Tibial nerve (tissue), 4 donors: ENCODE measurements around the gene CACNA1G.

Source experiments
- EP300 ChIP-seq, 2 donors: sonication (generic); formaldehyde crosslinking; IDR thresholded peaks; one replicate each; pipeline ENCODE4 v1.6.1; 2017; ENCODE audit warnings: antibody characterized with exemption in 2 of 2, mild to moderate bottlenecking in 1 of 2
- POLR2A ChIP-seq, 2 donors: fragments of 450-650 bp; IDR thresholded peaks; one replicate each; pipeline ENCODE4 v1.6.1; 2017; ENCODE audit warnings: antibody characterized with exemption in 2 of 2, mild to moderate bottlenecking in 2 of 2, moderate library complexity in 2 of 2
- TF ChIP-seq, protein P1 (sequence below), 5 experiments: fragments of 200-600 bp in 3 of 5; fragments of 450-650 bp in 2 of 5; sonication (generic) in 3 of 5; IDR thresholded peaks; one replicate each; pipeline ENCODE4 v1.5.1; 2016 to 2019; ENCODE audit warnings: antibody characterized with exemption in 5 of 5, mild to moderate bottlenecking in 3 of 5, moderate library complexity in 2 of 5

GRCh38 chr17:50614471-50615051 is 54.0 kb downstream of the CACNA1G start:
- TF ChIP-seq, protein P1, sequence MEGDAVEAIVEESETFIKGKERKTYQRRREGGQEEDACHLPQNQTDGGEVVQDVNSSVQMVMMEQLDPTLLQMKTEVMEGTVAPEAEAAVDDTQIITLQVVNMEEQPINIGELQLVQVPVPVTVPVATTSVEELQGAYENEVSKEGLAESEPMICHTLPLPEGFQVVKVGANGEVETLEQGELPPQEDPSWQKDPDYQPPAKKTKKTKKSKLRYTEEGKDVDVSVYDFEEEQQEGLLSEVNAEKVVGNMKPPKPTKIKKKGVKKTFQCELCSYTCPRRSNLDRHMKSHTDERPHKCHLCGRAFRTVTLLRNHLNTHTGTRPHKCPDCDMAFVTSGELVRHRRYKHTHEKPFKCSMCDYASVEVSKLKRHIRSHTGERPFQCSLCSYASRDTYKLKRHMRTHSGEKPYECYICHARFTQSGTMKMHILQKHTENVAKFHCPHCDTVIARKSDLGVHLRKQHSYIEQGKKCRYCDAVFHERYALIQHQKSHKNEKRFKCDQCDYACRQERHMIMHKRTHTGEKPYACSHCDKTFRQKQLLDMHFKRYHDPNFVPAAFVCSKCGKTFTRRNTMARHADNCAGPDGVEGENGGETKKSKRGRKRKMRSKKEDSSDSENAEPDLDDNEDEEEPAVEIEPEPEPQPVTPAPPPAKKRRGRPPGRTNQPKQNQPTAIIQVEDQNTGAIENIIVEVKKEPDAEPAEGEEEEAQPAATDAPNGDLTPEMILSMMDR (IDR thresholded peaks at IDR 0.05): no peak
- TF ChIP-seq POLR2A (IDR thresholded peaks at IDR 0.05): no peak
- no peak for TF ChIP-seq EP300 (IDR thresholded peaks at IDR 0.05)
